Measurements from ENCODE around the gene YRDC.

YRDC gene

GRCh38 chr1:37765916-37766664 lies 41.9 kb downstream of the YRDC start:
- no peak for DNase-seq (ENCODE audit: low spot score)

- no peak for DNase-seq (ENCODE audit: low spot score)
Observed at GRCh38 chr1:37764888-37765441, 43.0 kb downstream of the YRDC start, which contains the start of gene EPHA10. TSS of gene EPHA10 (minus strand) at chr1:37765120. CDS start at chr1:37765066, 54 bp downstream.

- peak; percentile 24 for DNase-seq (ENCODE audit: low spot score)
Observed at GRCh38 chr1:37764414-37764825, 43.6 kb downstream of the YRDC start.

GRCh38 chr1:37763791-37764413 lies 44.1 kb downstream of the YRDC start:
- no peak for DNase-seq (ENCODE audit: low spot score)

- no peak for DNase-seq (ENCODE audit: low spot score)
Observed at GRCh38 chr1:37762516-37762915, 45.5 kb downstream of the YRDC start.

- no peak for DNase-seq (ENCODE audit: low spot score)
Observed at GRCh38 chr1:37761416-37762095, 46.5 kb downstream of the YRDC start.

- DNase-seq (ENCODE audit: low spot score): no peak
Observed at GRCh38 chr1:37759451-37759850, 48.6 kb downstream of the YRDC start.

GRCh38 chr1:37755951-37756560 lies 52.0 kb downstream of the YRDC start:
- DNase-seq (ENCODE audit: low spot score): no peak

- no peak for DNase-seq (ENCODE audit: low spot score)
Observed at GRCh38 chr1:37755290-37755689, 52.7 kb downstream of the YRDC start.

GRCh38 chr1:37753473-37754321 lies 54.3 kb downstream of the YRDC start:
- no peak for DNase-seq (ENCODE audit: low spot score)
